Urothelium cell line (cell line): Measurements from ENCODE around the gene ADGRL3.
"Not testable (repeated sequence)": the region's sequence is repeated elsewhere in the genome, so short reads cannot be mapped to it uniquely, and the experiment has no call there.

ENCODE experiments used
- DNase-seq: peaks from one replicate; pipeline ENCODE4 v3.0.0; 2011; ENCODE audit warnings: low spot score, mixed read lengths
- FAIRE-seq: peaks from 2 replicates; lab custom pipeline; 2011; peaks lifted over from hg19 to GRCh38; lab: Jason Lieb, UNC

Gene ADGRL3

DNA sequence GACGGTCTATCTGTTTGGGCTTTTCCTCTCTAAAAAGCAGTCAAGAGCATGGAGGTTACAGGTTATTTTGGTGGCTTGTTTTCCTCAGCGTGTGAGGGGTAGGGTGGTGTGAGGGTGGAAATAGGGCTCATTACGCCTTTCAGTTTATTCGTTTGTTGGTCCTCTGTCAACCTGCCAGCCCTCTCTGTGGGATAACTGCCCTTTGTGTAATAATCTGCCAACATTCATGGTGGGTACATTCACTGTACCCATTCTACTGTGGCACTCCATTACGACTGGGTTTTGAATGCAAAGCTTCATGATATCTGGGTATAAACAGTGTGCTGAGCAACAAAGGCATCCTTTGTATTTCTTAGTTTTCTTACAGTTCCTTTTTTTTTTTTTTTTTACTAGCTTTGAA is 136.4 kb downstream of the ADGRL3 start:
- DNase-seq (no peak), FAIRE-seq (no peak)

GRCh38 chr4:61336916-61337315 is 136.8 kb downstream of the ADGRL3 start:
- FAIRE-seq: no peak
- DNase-seq: no peak

GRCh38 chr4:61342061-61342460 is 141.9 kb downstream of the ADGRL3 start:
- FAIRE-seq: no peak

GRCh38 chr4:61350932-61351331 is 150.8 kb downstream of the ADGRL3 start:
- DNase-seq: no peak
- no peak for FAIRE-seq

More at GRCh38 chr4:61342061-61342460, 141.9 kb downstream of the ADGRL3 start:
- DNase-seq: no peak

- no peak for DNase-seq
These were observed 156.6 kb downstream of the ADGRL3 start for GRCh38 chr4:61356696-61357095.

GRCh38 chr4:61359301-61359700 is 159.2 kb downstream of the ADGRL3 start:
- no peak for FAIRE-seq

More at GRCh38 chr4:61356696-61357095, 156.6 kb downstream of the ADGRL3 start:
- no peak for FAIRE-seq

GRCh38 chr4:61372817-61373216 is 172.7 kb downstream of the ADGRL3 start:
- not testable (repeated sequence) for DNase-seq, FAIRE-seq

More at GRCh38 chr4:61359301-61359700, 159.2 kb downstream of the ADGRL3 start:
- no peak for DNase-seq

DNA sequence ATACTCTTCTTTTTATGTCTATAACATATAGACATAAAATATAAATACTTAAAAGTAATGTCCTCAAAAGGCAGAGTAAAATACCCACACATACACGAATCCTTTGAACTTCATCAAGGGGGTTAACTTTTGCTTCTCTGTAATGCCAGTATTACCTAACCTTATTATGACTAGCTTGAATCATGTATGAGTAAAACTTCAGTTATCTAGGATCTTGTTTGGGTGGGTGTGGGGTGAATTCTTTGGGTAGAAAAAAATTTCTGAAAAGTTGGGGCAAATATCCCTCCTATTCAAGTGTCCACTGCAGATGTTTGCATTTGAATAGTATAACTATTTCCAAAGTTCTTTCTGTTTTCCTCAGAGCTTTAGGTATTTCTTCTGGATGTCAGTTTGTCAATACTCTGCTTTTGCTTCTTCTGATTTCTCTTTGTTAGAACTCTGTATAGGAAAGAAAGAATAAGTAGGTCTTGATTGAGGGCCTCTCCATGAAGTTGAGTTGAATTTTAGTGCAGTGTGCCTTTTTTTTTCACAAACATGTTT is 173.8 kb downstream of the ADGRL3 start:
- peak; percentile 31 for DNase-seq
- FAIRE-seq: no peak

DNA sequence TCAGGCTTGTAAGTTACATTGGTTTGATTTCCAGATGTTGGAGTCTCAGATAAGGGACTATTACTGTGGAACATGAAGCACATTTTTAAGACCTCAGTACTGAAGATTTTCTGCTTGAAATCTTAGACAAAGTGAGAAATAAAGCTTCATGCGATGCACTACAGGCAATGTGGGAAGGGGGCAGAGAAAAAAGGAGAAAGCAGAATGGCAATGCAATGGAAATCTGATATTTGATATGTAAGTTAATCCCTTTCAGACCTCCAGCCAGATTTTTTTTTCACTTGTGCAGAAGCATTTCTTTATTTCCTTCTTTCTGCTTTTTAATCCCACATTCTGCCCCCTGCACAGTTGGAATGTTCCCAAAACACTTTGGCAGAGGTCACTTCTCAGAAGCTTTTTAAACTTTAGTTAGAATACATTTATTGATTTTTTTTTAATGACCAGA is 174.3 kb downstream of the ADGRL3 start:
- no peak for DNase-seq
- no peak for FAIRE-seq

DNA sequence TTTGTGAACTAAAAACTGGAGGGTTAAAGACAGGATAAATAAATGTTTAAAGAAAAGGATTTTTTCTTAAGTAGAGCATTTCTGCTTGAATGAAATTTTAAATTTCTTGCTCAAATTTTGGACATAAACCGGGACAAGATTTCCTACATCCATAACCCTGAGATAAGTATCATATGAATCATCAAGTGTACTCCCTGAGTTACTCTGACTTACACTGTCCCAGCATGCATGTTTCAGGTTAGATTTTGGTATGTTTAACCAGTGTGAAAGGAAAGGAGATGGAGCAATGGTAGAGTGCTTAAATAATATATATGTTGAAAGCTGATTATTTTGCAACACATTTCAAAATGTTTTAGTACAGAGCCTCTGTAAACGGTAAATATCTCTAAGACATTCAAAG is 175.2 kb downstream of the ADGRL3 start:
- no peak for FAIRE-seq

GRCh38 chr4:61376301-61376700 is 176.2 kb downstream of the ADGRL3 start:
- FAIRE-seq (no peak), DNase-seq (no peak)

More for the DNA sequence above, 175.2 kb downstream of the ADGRL3 start:
- peak; percentile 8 for DNase-seq

DNA sequence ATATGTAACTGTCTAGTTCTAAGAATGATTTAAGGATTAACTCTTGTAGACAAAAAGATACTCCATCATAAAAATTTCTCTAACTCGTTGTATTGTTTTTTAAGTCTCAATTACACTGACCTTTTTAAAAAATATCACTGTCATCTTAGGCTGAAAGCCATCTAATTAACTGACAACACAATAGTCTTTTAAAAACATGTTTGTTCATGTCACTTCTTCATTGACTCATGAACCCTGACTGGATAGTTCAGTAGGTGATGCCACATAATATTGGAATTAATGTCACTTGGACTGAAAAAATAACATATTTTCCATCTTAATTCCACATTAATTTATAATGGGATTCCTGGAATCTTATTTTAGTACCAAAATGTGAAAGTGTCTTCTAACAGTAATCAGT is 179.3 kb downstream of the ADGRL3 start:
- no peak for FAIRE-seq
- DNase-seq: no peak

GRCh38 chr4:61380865-61381264 is 180.7 kb downstream of the ADGRL3 start:
- FAIRE-seq (no peak), DNase-seq (no peak)

GRCh38 chr4:61385256-61385655 is 185.1 kb downstream of the ADGRL3 start:
- DNase-seq (no peak), FAIRE-seq (no peak)

GRCh38 chr4:61387372-61387771 is 187.2 kb downstream of the ADGRL3 start:
- not testable (repeated sequence) for FAIRE-seq, DNase-seq

GRCh38 chr4:61389640-61390039 is 189.5 kb downstream of the ADGRL3 start:
- DNase-seq (no peak), FAIRE-seq (no peak)

DNA sequence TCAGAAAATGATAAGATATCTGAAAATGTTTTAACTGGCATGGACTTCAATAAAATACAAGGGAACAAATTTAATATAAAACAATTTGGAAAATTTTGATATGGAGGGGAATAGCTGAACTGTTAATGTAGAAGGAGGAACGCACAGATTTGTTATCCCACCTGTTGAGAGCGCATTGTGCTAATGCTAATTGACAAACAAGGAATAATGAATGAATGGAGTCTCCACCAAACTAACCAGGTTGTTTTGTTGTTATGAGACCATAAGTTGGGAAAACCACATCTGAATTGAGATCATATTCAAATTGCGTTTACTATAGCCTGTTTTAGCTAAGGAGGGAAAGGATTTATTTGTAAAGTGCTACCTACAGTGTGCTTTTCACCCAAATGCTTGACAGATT is 195.6 kb downstream of the ADGRL3 start:
- DNase-seq (no peak), FAIRE-seq (no peak)

- FAIRE-seq (no peak), DNase-seq (no peak)
These were observed 197.0 kb downstream of the ADGRL3 start for GRCh38 chr4:61397174-61397573.

- FAIRE-seq (no peak), DNase-seq (no peak)
These were observed 200.4 kb downstream of the ADGRL3 start for GRCh38 chr4:61400439-61401038.

DNA sequence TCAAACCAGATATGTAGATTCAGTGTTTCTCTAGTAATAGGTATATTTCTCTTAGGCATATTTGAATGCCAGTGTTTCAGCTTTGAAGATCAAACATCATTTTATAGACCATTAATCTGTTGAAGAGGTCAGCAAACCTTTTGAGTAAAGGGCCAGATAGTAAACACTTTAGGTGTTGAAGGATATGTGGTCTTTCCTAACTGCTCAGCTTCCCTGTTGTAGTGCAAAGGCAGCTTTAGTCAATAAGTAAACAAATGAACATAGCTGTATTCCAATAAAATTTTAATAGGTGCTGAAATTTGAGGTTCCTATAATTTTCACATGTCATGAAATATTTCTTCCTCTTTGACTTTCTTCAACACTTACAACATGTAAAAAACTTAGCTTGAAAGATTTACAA is 201.6 kb downstream of the ADGRL3 start:
- no peak for DNase-seq
- FAIRE-seq: no peak

DNA sequence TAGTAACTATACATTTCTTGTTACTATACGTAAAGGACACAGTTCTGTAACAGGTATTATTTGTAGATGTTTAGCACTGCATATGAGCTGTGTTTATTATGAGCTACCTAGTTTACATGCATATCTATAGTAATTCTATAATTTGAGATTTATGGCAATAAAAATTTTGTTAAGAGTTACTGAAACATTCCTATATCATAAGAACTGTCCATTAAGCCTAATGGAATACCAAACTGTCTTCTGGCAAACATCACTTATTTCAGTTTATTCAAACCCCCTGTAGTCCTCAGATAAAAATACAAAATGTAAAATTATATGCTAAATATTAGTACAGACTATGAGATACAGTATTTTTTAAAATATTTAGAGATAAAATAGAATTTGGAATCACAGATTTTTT is 205.2 kb downstream of the ADGRL3 start:
- no peak for FAIRE-seq
- DNase-seq: no peak

DNA sequence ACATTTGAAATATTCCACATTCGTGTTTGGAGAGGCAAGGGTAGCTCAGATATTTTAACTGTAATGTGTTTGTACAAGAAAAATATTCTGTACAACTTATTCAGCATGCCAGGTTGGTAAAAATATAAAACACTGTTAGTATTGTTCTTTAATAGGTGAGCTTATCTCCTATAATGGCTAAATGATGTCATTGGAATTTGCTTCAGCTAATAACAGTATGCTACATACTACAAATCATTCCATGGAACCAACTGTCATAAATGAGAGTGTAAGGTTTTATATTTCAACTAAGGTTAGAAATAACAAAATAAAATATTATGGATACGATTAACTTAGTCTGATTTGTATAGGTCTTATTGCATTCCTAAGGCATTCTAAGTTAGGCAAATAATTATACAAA is 206.6 kb downstream of the ADGRL3 start:
- FAIRE-seq (no peak), DNase-seq (no peak)
